ENCODE measurements around the gene NUMB. TPM values are rescaled to one million over a fixed set of nuclear protein-coding genes. Genes with fewer than 3 reads are reported as not detected.

Gene NUMB
- total and polyA plus RNA-seq, 2 donors (not counting 3 experiments of a cell fraction or from before 2014, with no cell fraction given): 128 to 164 TPM

GRCh38 chr14:73500360-73500759, 42.0 kb upstream of the NUMB start:
- no peaks in the 10 kb centered on the region for H3K27me3 ChIP-seq (ENCODE audit: control insufficient read depth in 2 of 2, insufficient read depth in 2 of 2, low read length in 2 of 2)
- CTCF ChIA-PET: interaction anchor here (1.2 to 2.5 kb wide), 4 partner anchors 8 to 135 kb away, joined by 3 to 15 read pairs (median 4); no protein-coding TSS in a partner anchor
- H2AFZ ChIP-seq (ENCODE audit: low read depth, low read length): no peak overlapping the region
- H3K4me1 ChIP-seq (ENCODE audit: control insufficient read depth, extremely low read depth, insufficient read depth, low read length): no peaks in the 10 kb centered on the region
- intact Hi-C loops (cut with micrococcal nuclease) (loop anchor here (10.0 kb wide), 1 partner anchor 364 kb away; no protein-coding TSS in a partner anchor), dilution Hi-C loops (cut with MboI; ENCODE audit: extremely low pct_ligation_motif_present, low sequenced_read_pairs) (no loop called here)
- H3K36me3 ChIP-seq (ENCODE audit: control insufficient read depth in 2 of 2, extremely low read depth in 1 of 2, insufficient read depth in 2 of 2, low read length in 2 of 2): no peaks in the 10 kb centered on the region
- FAIRE-seq (no peak), DNase-seq (ENCODE audit: low read depth, low spot score) (no peak)
- no TSS peak for BruUV-seq (replicated peaks)
- no peaks in the 10 kb centered on the region for H3K9me3 ChIP-seq (replicated peaks; ENCODE audit: control insufficient read depth, insufficient read depth, low read length)
- H3K4me2 ChIP-seq (ENCODE audit: insufficient read depth, low read length): no peak overlapping the region
- no peak overlapping the region for H3K27ac ChIP-seq (ENCODE audit: insufficient read depth, low read depth, low read length)
- no peaks in the 10 kb centered on the region for H3K9me1 ChIP-seq (replicated peaks; ENCODE audit: control insufficient read depth, extremely low read depth, insufficient read depth, low read length)
- no peak overlapping the region for H3K4me3 ChIP-seq (replicated peaks in 1 of 3; ENCODE audit: insufficient read depth in 1 of 3, low read depth in 1 of 3, low read length in 3 of 3)
- POLR2A ChIA-PET: interaction anchor here (0.6 to 1.9 kb wide), 2 partner anchors 10 to 482 kb away, joined by 3 to 5 read pairs; partner anchors contain the start of gene RIOX1
- TF ChIP-seq POLR2AphosphoS5 (IDR thresholded peaks at IDR 0.05; ENCODE audit: insufficient read depth, low read depth, low read length): no peak
- H3K79me2 ChIP-seq (ENCODE audit: control insufficient read depth, insufficient read depth, low read length): no peaks in the 10 kb centered on the region
- no peaks in the 10 kb centered on the region for H4K20me1 ChIP-seq (replicated peaks; ENCODE audit: control insufficient read depth, extremely low read depth, insufficient read depth, low read length)
- H3K9ac ChIP-seq (replicated peaks; ENCODE audit: extremely low read depth, insufficient read depth, low read length): no peak overlapping the region

DNA sequence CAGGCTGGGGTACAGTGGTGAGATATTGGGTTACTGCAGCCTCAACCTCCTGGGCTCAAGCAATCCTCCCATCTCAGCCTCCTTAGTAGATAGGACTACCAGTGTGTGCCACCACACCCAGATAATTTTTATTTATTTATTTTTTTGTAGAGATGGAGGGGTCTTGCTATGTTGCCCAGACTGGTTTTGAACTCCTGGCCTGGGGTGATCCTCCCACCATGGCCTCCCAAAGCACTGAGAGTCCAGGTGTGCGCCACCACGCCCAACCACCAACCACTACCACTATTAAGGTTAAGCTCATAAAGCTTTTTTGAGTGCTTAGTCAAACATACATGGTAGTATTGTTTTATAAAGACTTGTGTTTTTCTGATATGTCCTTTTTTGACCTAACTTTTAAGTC, 36.2 kb upstream of the NUMB start:
- DNase-seq (ENCODE audit: low read depth, low spot score) (no peak), FAIRE-seq (no peak)
- TF ChIP-seq FOS (IDR thresholded peaks at IDR 0.05; ENCODE audit: borderline replicate concordance, insufficient read depth, low read length) (no peak), GATA2 (IDR thresholded peaks at IDR 0.05; ENCODE audit: insufficient read depth, insufficient read length, low read depth, low read length) (no peak), MYC (IDR thresholded peaks at IDR 0.05; ENCODE audit: low read depth, low read length) (no peak), POLR2A (IDR thresholded peaks at IDR 0.05; ENCODE audit: low read depth, low read length) (no peak), POLR2AphosphoS5 (IDR thresholded peaks at IDR 0.05; ENCODE audit: insufficient read depth, low read depth, low read length) (no peak), EZH2 (IDR thresholded peaks at IDR 0.05; ENCODE audit: borderline replicate concordance, low read depth, low read length, severe bottlenecking) (no peak), CTCF (IDR thresholded peaks at IDR 0.05; ENCODE audit: extremely low read depth in 1 of 2, insufficient read depth in 1 of 2, low read depth in 1 of 2, low read length in 2 of 2) (no peak), JUN (IDR thresholded peaks at IDR 0.05; ENCODE audit: borderline replicate concordance, insufficient read depth, insufficient read length, low read depth) (no peak), MAX (IDR thresholded peaks at IDR 0.05; ENCODE audit: insufficient read depth, insufficient read length) (no peak)
- peaks cover 26% of the 10 kb centered on the region for H3K79me2 ChIP-seq (ENCODE audit: control insufficient read depth, insufficient read depth, low read length)
- H3K27me3 ChIP-seq (ENCODE audit: control insufficient read depth in 2 of 2, insufficient read depth in 2 of 2, low read length in 2 of 2): no peaks in the 10 kb centered on the region
- no peaks in the 10 kb centered on the region for H3K9me3 ChIP-seq (replicated peaks; ENCODE audit: control insufficient read depth, insufficient read depth, low read length)
- no TSS peak for BruUV-seq (replicated peaks)
- H4K20me1 ChIP-seq (replicated peaks; ENCODE audit: control insufficient read depth, extremely low read depth, insufficient read depth, low read length): no peaks in the 10 kb centered on the region
- no peak overlapping the region for H3K27ac ChIP-seq (ENCODE audit: insufficient read depth, low read depth, low read length)
- no peak overlapping the region for H3K4me3 ChIP-seq (replicated peaks in 1 of 3; ENCODE audit: insufficient read depth in 1 of 3, low read depth in 1 of 3, low read length in 3 of 3)
- H3K36me3 ChIP-seq (ENCODE audit: control insufficient read depth in 2 of 2, extremely low read depth in 1 of 2, insufficient read depth in 2 of 2, low read length in 2 of 2): no peaks in the 10 kb centered on the region
- CTCF ChIA-PET: interaction anchor here (1.8 kb wide), 1 partner anchor 13 kb away, joined by 6 read pairs; no protein-coding TSS in a partner anchor
- H3K4me2 ChIP-seq (ENCODE audit: insufficient read depth, low read length): no peak overlapping the region
- no peak overlapping the region for H2AFZ ChIP-seq (ENCODE audit: low read depth, low read length)
- intact Hi-C loops (cut with micrococcal nuclease): loop anchor here (10.0 kb wide), 1 partner anchor 280 kb away; no protein-coding TSS in a partner anchor
- H3K9ac ChIP-seq (replicated peaks; ENCODE audit: extremely low read depth, insufficient read depth, low read length): no peak overlapping the region
- no peaks in the 10 kb centered on the region for H3K9me1 ChIP-seq (replicated peaks; ENCODE audit: control insufficient read depth, extremely low read depth, insufficient read depth, low read length)
- POLR2A ChIA-PET: no interaction called here
- dilution Hi-C loops (cut with MboI; ENCODE audit: extremely low pct_ligation_motif_present, low sequenced_read_pairs): no loop called here
- peaks cover 15% of the 10 kb centered on the region for H3K4me1 ChIP-seq (ENCODE audit: control insufficient read depth, extremely low read depth, insufficient read depth, low read length)

Measured in endothelial cell of umbilical vein (primary cell).